Measurements from ENCODE around the gene PRR14. TPM values are rescaled to one million over a fixed set of nuclear protein-coding genes. Genes with fewer than 3 reads are reported as not detected.
"Not testable (repeated sequence)": the region's sequence is repeated elsewhere in the genome, so short reads cannot be mapped to it uniquely, and the experiment has no call there.

PRR14 gene
- total RNA-seq, 2 experiments from 2014 or later = 87.6 to 91.4 TPM

DNA sequence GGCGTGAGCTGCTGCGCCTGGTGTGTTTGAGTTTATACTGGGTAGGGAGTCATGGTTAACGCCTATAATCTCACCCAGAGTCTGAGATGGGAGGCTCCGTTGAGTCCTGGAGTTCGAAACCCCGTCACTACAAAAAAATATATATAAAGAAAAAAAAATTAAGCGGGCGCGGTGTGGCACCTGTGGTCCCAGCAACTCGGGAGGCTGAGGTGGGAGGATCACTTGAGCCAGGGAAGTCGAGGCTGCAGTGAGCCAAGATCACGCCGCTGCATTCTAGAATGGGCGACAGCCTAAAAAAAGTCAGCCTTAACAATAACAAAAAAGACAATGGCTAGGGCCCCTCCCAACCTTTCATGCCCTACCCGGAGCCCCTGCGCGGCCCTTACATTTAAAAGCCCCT, 17.2 kb upstream of the PRR14 start:
- POLR2A ChIA-PET = interaction anchor here (0.9 to 1.4 kb wide), 9 partner anchors 12 to 203 kb away, joined by 3 to 5 read pairs (median 3); partner anchors contain the start of genes PRR14 and ZNF747
- Mint-ChIP-seq H3K9me3 (ENCODE audit: insufficient read depth) (no peaks in the 10 kb centered on the region), H3K27me3 (ENCODE audit: low read depth) (no peaks in the 10 kb centered on the region), H3K36me3 (ENCODE audit: low read depth) (no peaks in the 10 kb centered on the region), H3K27ac (peak overlapping the region; percentile 91), H3K4me1 (ENCODE audit: low read depth) (peaks cover 22% of the 10 kb centered on the region), H3K4me3 (peak overlapping the region; percentile 92)
- DNase-seq (no peak), ATAC-seq (no peak)
- CTCF ChIA-PET = interaction anchor here (1.0 to 3.4 kb wide), 8 partner anchors 17 to 204 kb away, joined by 3 to 20 read pairs (median 4); partner anchors contain the start of genes DCTPP1, PRR14 and ZNF689

DNA sequence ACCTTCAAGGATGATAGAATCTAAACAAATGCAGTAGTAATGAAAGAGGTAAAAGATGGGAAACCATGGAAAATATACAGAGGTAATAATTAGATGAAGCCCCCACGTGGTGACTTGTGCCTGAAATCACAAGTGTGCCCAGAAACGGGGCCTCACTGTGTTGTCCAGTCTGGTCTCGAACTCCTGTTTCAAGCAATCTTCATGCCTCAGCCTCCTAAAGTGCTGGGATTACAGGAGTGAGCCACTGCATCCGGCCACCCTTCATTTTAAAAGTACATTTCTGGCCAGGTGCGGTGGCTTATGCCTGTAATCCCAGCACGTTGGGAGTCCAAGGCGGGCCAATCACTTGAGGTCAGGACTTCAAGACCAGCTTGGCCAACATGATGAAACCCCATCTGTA, 14.2 kb upstream of the PRR14 start:
- Mint-ChIP-seq H3K9me3 (ENCODE audit: insufficient read depth) (no peaks in the 10 kb centered on the region), H3K27ac (no peak overlapping the region), H3K36me3 (ENCODE audit: low read depth) (no peaks in the 10 kb centered on the region), H3K4me1 (ENCODE audit: low read depth) (peaks cover 12% of the 10 kb centered on the region), H3K4me3 (no peak overlapping the region), H3K27me3 (ENCODE audit: low read depth) (peaks cover 4% of the 10 kb centered on the region)
- POLR2A ChIA-PET = interaction anchor here (0.6 kb wide), 2 partner anchors 10 to 28 kb away, joined by 3 read pairs; no protein-coding TSS in a partner anchor
- CTCF ChIA-PET = interaction anchor here (1.4 to 2.8 kb wide), 4 partner anchors 12 to 206 kb away, joined by 4 to 10 read pairs (median 8); partner anchors contain the start of gene DCTPP1
- ATAC-seq (no peak), DNase-seq (no peak)

DNA sequence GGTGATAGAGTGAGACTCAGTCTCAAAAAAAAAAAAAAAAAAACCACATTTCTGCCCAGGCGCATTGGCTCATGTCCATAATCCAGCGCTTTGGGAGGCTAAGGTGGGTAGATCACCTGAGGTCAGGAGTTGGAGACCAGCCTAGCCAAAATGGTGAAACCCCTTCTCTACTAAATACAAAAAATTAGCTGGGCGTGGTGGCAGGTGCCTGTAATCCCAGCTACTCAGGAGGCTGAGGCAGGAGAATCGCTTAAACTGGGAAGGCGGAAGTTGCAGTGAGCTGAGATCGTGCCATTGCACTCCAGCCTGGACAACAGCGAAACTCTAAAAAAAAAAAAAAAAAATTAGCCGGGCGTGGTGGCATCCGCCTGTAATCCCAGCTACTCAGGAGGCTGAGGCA, 13.6 kb upstream of the PRR14 start:
- not testable (repeated sequence) for DNase-seq; ATAC-seq; H3K27me3 Mint-ChIP-seq (ENCODE audit: low read depth); H3K36me3 Mint-ChIP-seq (ENCODE audit: low read depth); H3K27ac Mint-ChIP-seq; H3K4me3 Mint-ChIP-seq; H3K9me3 Mint-ChIP-seq (ENCODE audit: insufficient read depth)
- ChIA-PET CTCF (interaction anchor here (1.1 to 2.8 kb wide), 7 partner anchors 8 to 207 kb away, joined by 4 to 13 read pairs (median 9); partner anchors contain the start of genes DCTPP1, PRR14 and ZNF688), POLR2A (interaction anchor here (0.6 kb wide), 2 partner anchors 9 to 29 kb away, joined by 3 read pairs; no protein-coding TSS in a partner anchor)
- peaks cover 12% of the 10 kb centered on the region for H3K4me1 Mint-ChIP-seq (ENCODE audit: low read depth)

DNA sequence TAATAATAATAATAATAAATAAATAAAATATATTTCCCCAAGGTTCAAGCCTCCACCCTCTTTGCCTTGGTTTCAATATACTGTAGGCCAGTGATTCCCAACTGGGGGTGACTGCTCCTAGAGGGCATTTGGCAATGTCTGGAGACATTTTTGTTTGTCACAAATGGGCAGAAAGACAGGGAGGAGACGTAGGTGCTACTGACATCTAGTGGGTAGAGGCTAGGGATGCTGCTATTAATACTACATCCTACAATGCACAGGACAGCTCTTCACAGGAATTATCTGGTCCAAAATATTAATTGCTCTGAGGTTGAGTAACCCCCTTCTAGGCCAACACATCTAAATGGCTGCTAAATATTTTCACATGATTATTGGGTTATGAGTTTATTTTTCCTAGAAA, 12.8 kb upstream of the PRR14 start:
- POLR2A ChIA-PET = interaction anchor here (0.6 kb wide), 1 partner anchor 103 kb away, joined by 3 read pairs; no protein-coding TSS in a partner anchor

DNA sequence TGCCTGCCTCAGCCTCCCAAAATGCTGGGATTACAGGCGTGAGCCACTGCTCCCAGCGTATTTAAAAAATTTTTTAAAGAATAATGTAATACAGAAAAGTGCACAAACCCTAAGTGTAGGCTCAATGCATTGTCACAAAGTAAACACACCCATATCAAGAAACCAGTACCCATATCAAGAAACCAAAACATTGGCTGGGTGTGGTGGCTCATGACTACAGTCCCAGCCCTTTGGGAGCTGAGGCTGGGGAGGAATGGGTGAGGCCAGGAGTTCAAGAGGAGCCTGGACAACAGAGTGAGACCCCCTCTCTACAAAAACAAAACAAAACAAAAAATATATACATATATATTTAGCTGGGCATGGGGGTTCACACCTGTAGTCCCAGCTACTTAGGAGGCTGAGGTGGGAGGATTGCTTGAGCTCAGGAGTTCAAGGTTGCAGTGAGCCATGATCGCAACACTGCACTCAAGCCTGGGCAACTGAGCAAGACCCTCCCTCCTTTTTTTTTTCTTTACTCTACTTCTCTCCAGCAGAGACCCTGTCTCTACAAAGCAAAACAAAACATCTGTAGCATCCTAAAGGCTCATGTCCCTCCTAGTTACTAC, 9.3 kb upstream of the PRR14 start:
- H3K4me1 Mint-ChIP-seq (ENCODE audit: low read depth) = peaks cover 2% of the 10 kb centered on the region

More for the DNA sequence above, 12.8 kb upstream of the PRR14 start:
- ATAC-seq (no peak), DNase-seq (peak; percentile 58)
- CTCF ChIA-PET = interaction anchor here (0.6 to 2.8 kb wide), 8 partner anchors 9 to 208 kb away, joined by 3 to 13 read pairs (median 8); partner anchors contain the start of genes DCTPP1, PRR14 and ZNF688
- no peak overlapping the region for H3K4me3 Mint-ChIP-seq
- H3K27me3 Mint-ChIP-seq (ENCODE audit: low read depth) = peaks cover 4% of the 10 kb centered on the region
- no peaks in the 10 kb centered on the region for H3K9me3 Mint-ChIP-seq (ENCODE audit: insufficient read depth)
- H3K4me1 Mint-ChIP-seq (ENCODE audit: low read depth) = peaks cover 12% of the 10 kb centered on the region
- no peaks in the 10 kb centered on the region for H3K36me3 Mint-ChIP-seq (ENCODE audit: low read depth)
- no peak overlapping the region for H3K27ac Mint-ChIP-seq

DNA sequence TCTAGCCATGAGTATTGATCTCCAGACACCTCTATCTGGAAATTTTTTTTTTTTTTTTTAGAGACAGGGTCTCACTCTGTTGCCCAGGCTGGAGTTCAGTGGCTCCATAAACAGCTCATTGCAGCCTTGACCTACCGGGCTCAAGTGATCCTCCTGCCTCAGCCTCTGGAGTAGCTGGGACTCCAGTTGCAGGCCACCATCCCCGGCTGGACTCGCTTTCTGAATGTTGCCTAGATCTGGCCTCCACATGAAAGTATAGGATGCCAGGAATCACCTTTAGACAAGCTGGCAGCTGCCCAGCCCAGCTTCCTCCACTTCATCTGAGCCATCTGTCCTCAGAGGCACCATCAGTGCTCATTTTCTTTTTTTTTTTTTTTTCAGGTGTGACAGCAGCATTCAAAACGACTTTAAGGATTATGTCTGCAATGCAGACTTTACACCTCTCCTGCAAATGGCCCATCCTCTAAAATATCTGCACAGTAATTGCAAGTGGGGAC, 6.4 kb upstream of the PRR14 start:
- peaks cover 5% of the 10 kb centered on the region for H3K27me3 Mint-ChIP-seq (ENCODE audit: low read depth)
- no peaks in the 10 kb centered on the region for H3K9me3 Mint-ChIP-seq (ENCODE audit: insufficient read depth)
- ATAC-seq = no peak
- no peaks in the 10 kb centered on the region for H3K36me3 Mint-ChIP-seq (ENCODE audit: low read depth)
- ChIA-PET POLR2A (no interaction called here), CTCF (interaction anchor here (0.8 to 4.7 kb wide), 2 partner anchors 15 to 29 kb away, joined by 3 to 14 read pairs; no protein-coding TSS in a partner anchor)
- H3K4me1 Mint-ChIP-seq (ENCODE audit: low read depth) = peaks cover 14% of the 10 kb centered on the region
- no peak for DNase-seq
- H3K4me3 Mint-ChIP-seq = no peak overlapping the region
- H3K27ac Mint-ChIP-seq = no peak overlapping the region

More for the DNA sequence above, 9.3 kb upstream of the PRR14 start:
- peaks cover 5% of the 10 kb centered on the region for H3K27me3 Mint-ChIP-seq (ENCODE audit: low read depth)
- ATAC-seq = no peak
- CTCF ChIA-PET = interaction anchor here (0.6 to 3.3 kb wide), 3 partner anchors 12 to 281 kb away, joined by 4 to 12 read pairs (median 6); no protein-coding TSS in a partner anchor
- no peak for DNase-seq
- H3K36me3 Mint-ChIP-seq (ENCODE audit: low read depth) = no peaks in the 10 kb centered on the region
- no peaks in the 10 kb centered on the region for H3K9me3 Mint-ChIP-seq (ENCODE audit: insufficient read depth)
- no peak overlapping the region for H3K27ac Mint-ChIP-seq
- POLR2A ChIA-PET = interaction anchor here (1.2 kb wide), 1 partner anchor 18 kb away, joined by 4 read pairs; no protein-coding TSS in a partner anchor
- H3K4me3 Mint-ChIP-seq = no peak overlapping the region

DNA sequence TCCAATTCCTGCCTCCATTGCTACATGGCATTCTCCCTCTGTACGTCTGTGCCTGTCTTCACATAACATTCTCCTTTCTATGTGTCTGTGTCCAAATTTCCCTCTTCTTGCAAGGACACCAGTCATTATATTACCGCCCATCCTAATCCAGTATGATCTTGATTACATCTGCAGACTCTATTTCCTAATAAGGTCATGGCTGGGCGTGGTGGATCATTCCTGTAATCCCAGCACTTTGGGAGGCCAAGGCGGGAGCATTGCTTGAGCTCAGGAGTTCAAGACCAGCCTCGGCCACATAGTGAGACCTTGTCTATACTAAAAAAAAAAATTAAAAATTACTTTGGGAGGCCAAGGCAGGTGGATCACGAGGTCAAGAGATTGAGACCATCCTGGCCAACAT, 5.0 kb upstream of the PRR14 start:
- H3K27ac Mint-ChIP-seq = no peak overlapping the region
- POLR2A ChIA-PET = interaction anchor here (0.6 to 1.2 kb wide), 3 partner anchors 12 to 202 kb away, joined by 3 to 4 read pairs (median 3); no protein-coding TSS in a partner anchor
- no peak for ATAC-seq

DNA sequence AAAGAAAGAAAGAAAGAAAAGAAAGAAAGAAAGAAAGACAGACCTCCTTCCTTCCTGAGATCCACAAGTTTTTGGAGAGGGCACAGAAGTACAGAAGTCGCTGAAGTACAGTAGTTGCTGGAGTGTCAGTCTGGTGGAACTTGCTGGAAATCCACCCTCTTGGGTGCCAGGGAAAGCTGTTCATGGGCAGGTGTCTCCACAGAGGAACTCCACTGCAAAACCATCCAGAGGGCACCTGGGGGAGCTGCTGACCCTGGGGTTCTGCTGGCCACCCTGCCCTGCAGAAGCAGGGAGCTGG, 3.5 kb upstream of the PRR14 start:
- Mint-ChIP-seq H3K27me3 (ENCODE audit: low read depth) (peaks cover 1% of the 10 kb centered on the region), H3K36me3 (ENCODE audit: low read depth) (peaks cover 9% of the 10 kb centered on the region), H3K9me3 (ENCODE audit: insufficient read depth) (no peaks in the 10 kb centered on the region), H3K4me3 (no peak overlapping the region), H3K27ac (no peak overlapping the region), H3K4me1 (ENCODE audit: low read depth) (peaks cover 28% of the 10 kb centered on the region)
- ATAC-seq (no peak), DNase-seq (no peak)
- CTCF ChIA-PET = interaction anchor here (4.5 to 4.7 kb wide), 2 partner anchors 13 to 18 kb away, joined by 14 to 36 read pairs; partner anchors contain the start of gene FBRS
- POLR2A ChIA-PET = no interaction called here

More for the DNA sequence above, 5.0 kb upstream of the PRR14 start:
- H3K27me3 Mint-ChIP-seq (ENCODE audit: low read depth) = peaks cover 1% of the 10 kb centered on the region
- H3K4me3 Mint-ChIP-seq = no peak overlapping the region
- DNase-seq = no peak
- H3K9me3 Mint-ChIP-seq (ENCODE audit: insufficient read depth) = no peaks in the 10 kb centered on the region
- CTCF ChIA-PET = interaction anchor here (1.2 to 4.7 kb wide), 2 partner anchors 13 to 17 kb away, joined by 3 to 14 read pairs; no protein-coding TSS in a partner anchor
- peaks cover 22% of the 10 kb centered on the region for H3K4me1 Mint-ChIP-seq (ENCODE audit: low read depth)
- no peaks in the 10 kb centered on the region for H3K36me3 Mint-ChIP-seq (ENCODE audit: low read depth)

DNA sequence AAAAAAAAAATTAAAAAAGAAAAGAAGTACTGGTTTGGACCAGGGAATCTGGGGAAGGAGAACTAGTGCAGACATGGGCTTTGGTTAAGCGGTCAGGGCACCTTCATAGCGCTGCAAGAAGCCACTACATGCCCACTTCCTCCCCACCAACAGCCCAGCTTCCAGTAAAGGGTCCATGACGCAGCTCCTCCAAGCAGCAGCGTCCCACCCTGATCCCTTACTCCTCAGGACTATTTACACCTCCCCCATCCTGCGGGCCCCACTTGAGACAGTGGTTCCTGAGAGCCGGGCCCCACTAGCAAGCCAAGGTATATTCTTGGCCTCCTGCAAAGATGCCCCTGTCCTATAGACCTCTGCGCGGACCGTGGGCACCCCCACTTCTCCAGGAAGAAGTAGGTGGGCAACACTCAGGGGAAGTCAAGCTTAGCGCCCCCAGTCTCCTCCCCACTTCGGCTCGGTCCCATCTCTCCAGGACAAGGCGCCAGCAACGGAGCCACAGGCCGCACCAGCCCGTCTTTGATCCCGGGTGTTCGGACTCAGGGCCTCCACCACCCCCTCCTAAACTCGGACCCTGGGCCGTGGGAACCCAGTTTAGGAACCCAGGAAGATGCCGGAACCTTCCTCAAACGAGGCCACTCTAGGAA, 913 bp upstream of the PRR14 start:
- H3K4me1 Mint-ChIP-seq (ENCODE audit: low read depth) = peaks cover 38% of the 10 kb centered on the region
- CTCF ChIA-PET = interaction anchor here (0.8 to 4.5 kb wide), 13 partner anchors 10 to 220 kb away, joined by 3 to 36 read pairs (median 6); partner anchors contain the start of genes DCTPP1, FBRS and ZNF764
- H3K9me3 Mint-ChIP-seq (ENCODE audit: insufficient read depth) = no peaks in the 10 kb centered on the region
- ATAC-seq (peak; percentile 8), DNase-seq (peak; percentile 72)
- POLR2A ChIA-PET = interaction anchor here (0.7 to 3.1 kb wide), 13 partner anchors 10 to 246 kb away, joined by 3 to 40 read pairs (median 4); partner anchors contain the start of genes FBRS, ZNF688, ZNF689 and ZNF747
- H3K36me3 Mint-ChIP-seq (ENCODE audit: low read depth) = peaks cover 28% of the 10 kb centered on the region
- peak overlapping the region; percentile 95 for H3K27ac Mint-ChIP-seq
- peak overlapping the region; percentile 91 for H3K4me3 Mint-ChIP-seq
- H3K27me3 Mint-ChIP-seq (ENCODE audit: low read depth) = peaks cover 1% of the 10 kb centered on the region

DNA sequence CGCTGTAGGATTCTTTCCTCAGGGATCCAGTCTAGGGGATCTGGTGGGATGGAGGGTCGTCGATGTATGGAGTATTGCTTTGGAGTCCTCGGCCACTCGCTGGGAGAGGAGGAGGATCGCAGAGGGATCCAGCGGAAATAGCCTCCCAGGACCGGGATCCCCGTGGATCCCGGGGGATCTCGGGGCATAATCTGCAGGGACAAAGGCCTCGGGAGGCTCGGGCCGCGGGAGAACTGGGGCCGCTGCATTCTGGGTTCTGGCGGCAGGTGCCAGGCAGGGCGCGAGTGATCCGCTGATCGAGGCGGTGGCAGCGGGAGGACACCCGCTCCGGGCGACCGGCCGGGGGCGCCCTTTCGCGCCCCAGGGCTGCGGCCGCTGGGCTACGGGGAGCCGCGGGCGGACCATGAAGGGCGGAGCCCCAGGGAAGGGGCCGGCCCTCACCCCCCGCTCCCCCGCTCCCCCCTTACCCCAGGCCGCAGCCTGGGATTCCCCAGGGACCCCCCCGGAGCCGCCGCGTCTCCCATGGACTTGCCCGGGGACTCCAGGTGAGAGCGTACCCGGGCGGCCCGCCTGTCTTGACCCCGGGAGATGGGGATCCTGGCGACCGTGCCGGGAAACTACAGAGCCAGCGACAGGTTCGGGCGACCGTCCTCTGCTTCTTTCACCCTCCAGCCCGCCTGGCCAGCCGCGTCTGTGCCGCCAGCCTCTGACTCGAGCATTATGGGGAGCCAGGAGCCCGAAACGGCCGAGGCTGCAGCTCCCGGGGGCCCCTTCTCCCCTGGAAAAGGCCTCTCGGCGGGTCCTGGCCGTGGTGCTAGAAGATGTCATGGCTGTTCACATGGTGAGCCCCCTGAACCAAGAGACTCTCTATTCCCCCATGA, 604 bp downstream of the PRR14 start:
- Mint-ChIP-seq H3K27ac (peak overlapping the region; percentile 95), H3K36me3 (ENCODE audit: low read depth) (peaks cover 42% of the 10 kb centered on the region), H3K4me1 (ENCODE audit: low read depth) (peaks cover 46% of the 10 kb centered on the region), H3K4me3 (peak overlapping the region; percentile 91), H3K27me3 (ENCODE audit: low read depth) (no peaks in the 10 kb centered on the region), H3K9me3 (ENCODE audit: insufficient read depth) (no peaks in the 10 kb centered on the region)
- ChIA-PET CTCF (interaction anchor here (0.7 to 4.5 kb wide), 14 partner anchors 9 to 222 kb away, joined by 3 to 36 read pairs (median 6); partner anchors contain the start of genes DCTPP1, FBRS and ZNF764), POLR2A (interaction anchor here (0.6 to 3.1 kb wide), 10 partner anchors 8 to 118 kb away, joined by 3 to 40 read pairs (median 5); partner anchors contain the start of genes FBRS, ZNF688 and ZNF747)
- ATAC-seq = peak; percentile 67
- DNase-seq = peak; percentile 85
